Measurements from ENCODE around the gene JAK1.
"Not testable (repeated sequence)": the region's sequence is repeated elsewhere in the genome, so short reads cannot be mapped to it uniquely, and the experiment has no call there.

JAK1 gene

DNA sequence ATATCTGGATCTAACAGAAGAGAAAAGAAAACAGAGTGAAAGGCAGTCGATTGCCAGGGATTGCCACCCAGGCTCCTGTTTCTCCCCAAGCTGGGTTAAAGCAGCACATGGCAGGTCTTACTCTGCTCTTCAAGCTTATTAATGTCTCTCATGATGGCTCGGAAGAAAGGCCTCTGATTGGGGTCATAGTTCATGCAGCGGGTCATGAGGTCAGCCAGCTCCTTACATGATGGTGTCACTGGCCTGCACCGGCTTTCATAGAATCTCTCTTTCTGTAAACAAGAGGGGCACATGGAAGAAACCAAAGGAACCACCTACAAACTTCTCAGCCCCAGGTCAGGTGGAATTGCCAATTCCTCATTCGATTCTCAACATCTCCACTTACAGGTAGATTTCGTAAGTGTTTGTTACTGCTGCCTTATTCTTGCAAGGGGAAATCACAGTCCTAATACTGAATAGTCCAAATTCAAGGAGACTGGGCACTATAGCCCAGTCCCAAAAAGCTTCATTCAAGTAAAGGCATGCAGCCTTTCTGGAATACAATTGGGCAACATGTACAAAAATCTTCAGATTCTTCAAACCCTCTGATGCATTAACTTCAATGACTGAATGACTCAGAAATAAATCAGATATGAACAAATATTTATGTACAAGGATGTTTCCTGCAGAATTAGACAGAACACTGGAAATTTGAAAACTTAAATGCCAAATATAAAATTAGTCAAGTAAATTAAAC lies 124.9 kb downstream of the JAK1 start:
- no peak for DNase-seq
- TF ChIP-seq GATA1 (IDR thresholded peaks at IDR 0.05; ENCODE audit: low read depth, low read length) = no peak
- TF ChIP-seq POLR2A (IDR thresholded peaks at IDR 0.05; ENCODE audit: low read length) = no peak

GRCh38 chr1:64839732-64840405 lies 126.5 kb downstream of the JAK1 start:
- no peak for DNase-seq
- TF ChIP-seq GATA1 (IDR thresholded peaks at IDR 0.05; ENCODE audit: low read depth, low read length) = no peak
- TF ChIP-seq POLR2A (IDR thresholded peaks at IDR 0.05; ENCODE audit: low read length) = no peak

GRCh38 chr1:64839261-64839660 lies 127.1 kb downstream of the JAK1 start:
- TF ChIP-seq GATA1 (IDR thresholded peaks at IDR 0.05; ENCODE audit: low read depth, low read length) (no peak), POLR2A (IDR thresholded peaks at IDR 0.05; ENCODE audit: low read length) (no peak)
- no peak for DNase-seq

GRCh38 chr1:64838486-64838885 lies 127.9 kb downstream of the JAK1 start:
- no peak for DNase-seq
- TF ChIP-seq GATA1 (IDR thresholded peaks at IDR 0.05; ENCODE audit: low read depth, low read length) (no peak), POLR2A (IDR thresholded peaks at IDR 0.05; ENCODE audit: low read length) (no peak)

- no peak for TF ChIP-seq POLR2A (IDR thresholded peaks at IDR 0.05; ENCODE audit: low read length)
- TF ChIP-seq GATA1 (IDR thresholded peaks at IDR 0.05; ENCODE audit: low read depth, low read length) = no peak
- DNase-seq = no peak
Measured at GRCh38 chr1:64836802-64837201, 129.5 kb downstream of the JAK1 start.

GRCh38 chr1:64834734-64835133 lies 131.6 kb downstream of the JAK1 start:
- TF ChIP-seq GATA1 (IDR thresholded peaks at IDR 0.05; ENCODE audit: low read depth, low read length) = no peak
- TF ChIP-seq POLR2A (IDR thresholded peaks at IDR 0.05; ENCODE audit: low read length) = no peak
- no peak for DNase-seq

GRCh38 chr1:64830030-64830651 lies 136.2 kb downstream of the JAK1 start:
- TF ChIP-seq POLR2A (IDR thresholded peaks at IDR 0.05; ENCODE audit: low read length) = no peak
- TF ChIP-seq GATA1 (IDR thresholded peaks at IDR 0.05; ENCODE audit: low read depth, low read length) = no peak
- DNase-seq = no peak

GRCh38 chr1:64829411-64830029 lies 136.8 kb downstream of the JAK1 start:
- TF ChIP-seq POLR2A (IDR thresholded peaks at IDR 0.05; ENCODE audit: low read length) = no peak
- TF ChIP-seq GATA1 (IDR thresholded peaks at IDR 0.05; ENCODE audit: low read depth, low read length) = no peak
- DNase-seq = no peak

DNA sequence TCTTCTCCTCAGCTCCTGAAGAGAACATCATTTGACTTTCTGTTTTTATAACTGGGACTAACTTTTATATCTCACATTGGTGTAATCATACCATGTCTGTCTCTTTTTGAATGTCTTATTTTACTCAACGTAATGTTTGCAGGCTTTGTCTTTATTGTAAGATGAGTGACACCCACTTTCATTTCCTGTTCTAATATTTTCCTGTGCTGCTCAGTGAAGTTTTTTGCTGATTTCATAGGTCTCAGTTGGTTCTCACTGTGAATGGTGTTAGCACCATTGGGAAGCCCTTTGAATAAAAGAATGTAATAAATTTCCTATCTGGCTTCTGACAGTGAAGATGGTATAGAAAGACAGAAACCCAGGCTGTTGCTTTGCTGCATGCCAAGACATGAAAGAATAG lies 137.5 kb downstream of the JAK1 start:
- no peak for DNase-seq
- TF ChIP-seq GATA1 (IDR thresholded peaks at IDR 0.05; ENCODE audit: low read depth, low read length) (no peak), POLR2A (IDR thresholded peaks at IDR 0.05; ENCODE audit: low read length) (no peak)

- DNase-seq = no peak
- TF ChIP-seq GATA1 (IDR thresholded peaks at IDR 0.05; ENCODE audit: low read depth, low read length) (no peak), POLR2A (IDR thresholded peaks at IDR 0.05; ENCODE audit: low read length) (no peak)
Measured at GRCh38 chr1:64826991-64827390, 139.4 kb downstream of the JAK1 start.

GRCh38 chr1:64823691-64824476 lies 142.5 kb downstream of the JAK1 start:
- DNase-seq = peak; percentile 78 to 89
- TF ChIP-seq GATA1 (IDR thresholded peaks at IDR 0.05; ENCODE audit: low read depth, low read length) (no peak), POLR2A (IDR thresholded peaks at IDR 0.05; ENCODE audit: low read length) (no peak)

GRCh38 chr1:64822621-64823020 lies 143.7 kb downstream of the JAK1 start:
- TF ChIP-seq POLR2A (IDR thresholded peaks at IDR 0.05; ENCODE audit: low read length) (no peak), GATA1 (IDR thresholded peaks at IDR 0.05; ENCODE audit: low read depth, low read length) (no peak)
- DNase-seq = no peak

DNA sequence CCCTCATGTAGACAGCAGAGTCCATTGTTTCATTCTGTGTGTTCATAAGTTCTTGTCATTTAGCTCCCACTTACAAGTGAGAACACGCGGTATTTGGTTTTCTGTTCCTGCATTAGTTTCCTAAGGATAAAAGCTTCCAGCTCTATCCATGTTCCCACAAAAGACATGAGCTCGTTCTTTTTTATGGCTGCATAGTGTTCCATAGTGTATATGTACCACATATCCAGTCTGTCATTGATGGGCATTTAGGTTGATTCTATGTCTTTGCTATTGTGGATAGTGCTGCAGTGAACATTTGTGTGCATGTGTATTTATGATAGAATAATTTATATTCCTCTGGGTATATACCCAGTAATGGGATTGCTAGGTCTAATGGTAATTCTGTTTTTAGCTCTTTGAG lies 145.8 kb downstream of the JAK1 start:
- DNase-seq = not testable (repeated sequence)

GRCh38 chr1:64817364-64817763 lies 149.0 kb downstream of the JAK1 start:
- not testable (repeated sequence) for DNase-seq
